CD1c-positive myeloid dendritic cell (primary cell): ENCODE results near the gene ZNF668.
A peak's percentile ranks its signal among the peaks of the same experiment; 100 is the strongest.
"Not testable (repeated sequence)": the region's sequence is repeated elsewhere in the genome, so short reads cannot be mapped to it uniquely, and the experiment has no call there.

Experiments used
- DNase-seq: peaks from one replicate; pipeline ENCODE4 v3.0.0-alpha.2; 2016; ENCODE audit errors: extremely low spot score

ZNF668 gene

GRCh38 chr16:31061126-31061812, 12.8 kb downstream of the ZNF668 start:
- DNase-seq: no peak

DNA sequence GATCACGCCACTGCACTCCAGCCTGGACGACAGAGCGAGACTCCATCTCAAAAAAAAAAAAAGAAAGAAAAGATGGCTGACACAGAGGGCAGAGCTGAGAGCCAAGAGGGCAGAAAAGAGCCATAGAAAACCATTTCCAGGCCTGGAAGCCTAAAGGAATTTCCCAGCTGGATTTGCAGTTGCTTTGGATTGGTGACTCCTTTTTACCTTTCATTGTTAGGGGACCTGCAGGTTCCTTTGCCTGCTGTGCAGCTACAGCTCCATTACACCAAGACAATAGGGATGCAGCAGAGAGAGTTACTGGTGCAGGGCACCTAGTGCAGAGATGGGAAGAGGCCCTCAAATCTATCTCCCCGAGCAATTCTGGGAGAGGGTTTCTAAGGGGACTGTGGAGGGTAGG, 18.4 kb downstream of the ZNF668 start:
- no peak for DNase-seq

- peak; percentile 83 for DNase-seq
These were observed 21.9 kb downstream of the ZNF668 start for GRCh38 chr16:31052114-31052513.

DNA sequence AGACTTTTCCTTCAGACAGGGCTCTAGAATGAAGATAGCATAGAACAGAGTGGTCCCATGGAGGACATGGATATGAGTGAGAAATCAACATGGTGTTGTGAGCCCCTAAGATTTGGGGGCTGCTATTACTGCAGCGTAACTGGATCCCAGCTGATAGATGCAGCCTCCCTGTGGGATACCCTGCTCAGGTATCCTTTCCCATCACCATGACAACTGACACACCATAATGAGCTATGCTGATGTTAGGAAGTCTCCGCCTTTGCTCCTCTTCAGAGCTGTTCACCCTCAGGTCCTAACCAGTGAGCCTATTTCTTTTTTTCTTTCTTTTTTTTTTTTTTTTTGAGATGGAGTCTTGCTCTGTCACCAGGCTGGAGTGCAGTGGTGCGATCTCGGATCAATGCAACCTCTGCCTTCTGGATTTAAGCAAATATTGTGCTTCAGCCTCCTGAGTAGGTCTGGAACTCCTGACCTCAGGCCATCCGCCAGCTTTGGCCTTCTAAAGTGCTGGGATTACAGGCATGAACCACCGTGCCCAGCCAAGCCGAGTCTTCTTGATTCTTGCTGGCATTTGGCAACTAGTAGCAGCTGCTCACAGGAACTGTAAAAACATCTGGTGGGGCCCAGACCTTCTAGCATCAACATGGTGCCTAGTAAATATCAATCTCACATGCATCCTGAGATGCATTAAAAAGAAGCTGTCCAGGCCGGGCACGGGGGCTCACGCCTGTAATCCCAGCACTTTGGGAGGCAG, 23.6 kb downstream of the ZNF668 start:
- DNase-seq: no peak

- no peak for DNase-seq
These were observed 30.1 kb downstream of the ZNF668 start for GRCh38 chr16:31043898-31044481.

DNA sequence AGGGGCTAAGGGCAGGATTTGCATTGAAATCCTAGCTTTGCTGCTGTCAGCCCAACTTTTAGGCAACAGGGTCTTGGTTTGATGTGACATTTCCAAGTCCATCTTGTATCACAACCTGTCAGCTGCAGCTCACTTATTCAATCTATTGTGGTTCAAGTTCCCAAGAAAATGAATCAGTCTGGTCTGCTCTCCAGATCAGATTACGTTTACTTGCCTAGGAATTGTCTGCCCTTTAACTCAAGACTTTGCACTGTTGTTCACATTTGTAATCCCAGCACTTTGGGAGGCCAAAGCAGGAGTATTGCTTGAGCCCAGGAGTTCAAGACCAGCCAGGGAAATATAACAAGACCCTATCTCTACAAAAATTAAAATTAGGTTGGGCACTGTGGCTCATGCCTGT, 30.7 kb downstream of the ZNF668 start:
- no peak for DNase-seq

- no peak for DNase-seq
These were observed 31.2 kb downstream of the ZNF668 start for GRCh38 chr16:31042866-31043265.

GRCh38 chr16:31038993-31039392, 35.0 kb downstream of the ZNF668 start:
- DNase-seq: no peak

DNA sequence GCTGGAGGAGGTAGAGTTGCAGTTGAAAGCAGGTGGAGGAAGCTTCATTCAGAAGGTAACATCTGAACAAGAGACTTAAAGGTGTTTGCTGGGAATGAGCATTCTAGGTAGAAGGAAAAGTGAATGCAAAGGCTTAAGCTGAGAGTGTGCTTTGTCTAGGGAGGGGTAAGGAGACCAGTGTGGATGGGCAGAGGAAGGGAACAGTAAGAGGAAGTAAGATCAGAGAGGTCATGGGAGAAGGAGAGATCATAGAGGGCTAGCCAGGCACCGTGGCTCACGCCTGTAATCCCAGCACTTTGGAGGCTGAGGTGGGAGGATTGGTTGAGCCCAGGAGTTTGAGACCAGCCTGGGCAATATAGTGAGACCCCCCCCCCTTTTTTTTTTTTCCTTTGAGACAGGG, 37.3 kb downstream of the ZNF668 start:
- DNase-seq: peak; percentile 33

- DNase-seq: peak; percentile 91
These were observed 40.1 kb downstream of the ZNF668 start for GRCh38 chr16:31033709-31034492.

GRCh38 chr16:31032736-31033708, 41.0 kb downstream of the ZNF668 start, which contains the start of gene STX4:
Gene STX4 (plus strand): TSS chr16:31033558. CDS start chr16:31033806, 248 bp downstream.
- DNase-seq: peak; percentile 100

GRCh38 chr16:31031276-31031675, 42.8 kb downstream of the ZNF668 start:
- no peak for DNase-seq

DNA sequence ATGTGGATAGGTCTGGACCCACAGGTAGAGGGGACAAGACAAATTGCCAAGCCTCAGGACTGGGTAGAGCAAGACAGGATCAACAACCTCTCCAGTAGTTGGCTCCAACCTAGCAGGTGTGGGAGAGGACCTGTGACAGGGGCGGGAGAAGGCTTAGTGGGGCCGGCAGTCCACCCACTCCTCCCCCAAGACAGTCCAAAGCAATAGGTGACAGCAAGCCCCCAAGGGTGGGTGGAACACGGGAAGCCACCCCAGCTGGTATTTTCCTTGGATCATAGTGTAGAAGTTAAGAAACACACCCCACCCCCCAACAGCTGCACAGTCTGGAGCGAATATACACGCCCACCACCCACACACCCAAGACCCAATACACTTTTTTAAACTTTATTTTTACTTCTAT, 44.8 kb downstream of the ZNF668 start:
- DNase-seq: no peak

DNA sequence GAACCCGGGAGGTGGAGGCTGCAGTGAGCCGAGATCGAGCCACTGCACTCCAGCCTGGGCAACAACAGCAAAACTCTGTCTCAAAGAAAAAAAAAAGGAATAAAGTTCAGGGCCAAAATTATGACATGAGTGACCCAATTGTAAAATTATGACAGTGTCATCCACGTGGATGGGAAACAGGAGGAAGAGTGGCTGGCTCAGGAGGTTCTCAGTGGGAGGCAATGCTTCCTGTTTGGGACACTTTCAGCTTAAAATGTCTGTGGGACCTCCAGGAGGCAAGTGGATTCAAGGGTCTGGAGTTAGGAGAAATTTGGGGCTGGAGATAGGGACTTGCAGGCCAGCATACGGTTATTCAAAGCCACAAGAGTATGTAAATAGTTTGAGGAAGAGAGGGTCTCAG, 48.7 kb downstream of the ZNF668 start:
- DNase-seq: peak; percentile 85

- no peak for DNase-seq
These were observed 50.3 kb downstream of the ZNF668 start for GRCh38 chr16:31023627-31024226.

DNA sequence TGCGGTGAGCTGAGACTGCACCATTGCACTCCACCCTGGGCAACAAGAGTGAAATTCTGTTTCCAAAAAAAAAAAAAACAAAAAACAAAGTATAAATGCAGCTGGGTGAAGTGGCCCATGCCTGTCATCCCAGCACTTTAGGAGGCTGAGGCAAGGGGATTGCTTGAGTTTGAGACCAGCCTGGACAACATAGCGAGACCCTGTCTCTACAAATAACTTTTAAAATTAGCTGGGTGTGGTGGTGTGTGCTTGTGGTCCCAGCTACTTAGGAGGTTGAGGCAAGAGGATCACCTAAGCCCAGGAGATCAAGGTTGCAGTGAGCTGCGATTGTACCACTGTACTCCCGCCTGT, 50.8 kb downstream of the ZNF668 start:
- DNase-seq: no peak

DNA sequence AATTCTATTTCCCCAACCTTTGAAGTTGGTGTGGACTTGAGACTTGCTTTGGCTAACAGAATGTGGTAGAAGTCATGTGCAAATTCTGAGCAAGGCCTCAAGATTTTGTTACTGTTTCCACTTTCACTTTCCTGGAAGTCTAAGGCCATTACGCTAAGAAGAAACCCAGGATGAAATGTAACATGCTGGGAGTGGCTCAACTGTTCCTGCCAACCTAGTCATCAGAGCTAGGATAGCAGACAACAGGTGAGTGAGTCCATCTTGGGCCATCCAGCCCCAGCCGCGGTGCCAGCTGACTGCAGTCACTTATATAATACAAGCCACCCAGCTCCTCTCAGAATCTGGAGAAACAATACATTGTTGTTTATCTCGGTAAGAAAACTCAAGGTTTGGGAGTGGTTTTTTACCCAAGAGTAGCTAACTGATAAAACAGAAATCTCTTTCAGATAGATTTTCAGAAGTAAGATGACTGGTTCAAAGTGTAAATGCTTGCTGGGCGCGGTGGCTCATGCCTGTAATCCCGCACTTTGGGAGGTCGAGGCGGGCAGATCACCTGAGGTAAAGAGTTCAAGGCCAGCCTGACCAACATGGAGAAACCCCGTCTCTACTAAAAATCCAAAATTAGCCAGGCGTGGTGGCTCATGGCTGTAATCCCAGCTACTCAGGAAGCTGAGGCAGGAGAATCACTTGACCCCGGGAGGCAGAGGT, 51.3 kb downstream of the ZNF668 start:
- no peak for DNase-seq

DNA sequence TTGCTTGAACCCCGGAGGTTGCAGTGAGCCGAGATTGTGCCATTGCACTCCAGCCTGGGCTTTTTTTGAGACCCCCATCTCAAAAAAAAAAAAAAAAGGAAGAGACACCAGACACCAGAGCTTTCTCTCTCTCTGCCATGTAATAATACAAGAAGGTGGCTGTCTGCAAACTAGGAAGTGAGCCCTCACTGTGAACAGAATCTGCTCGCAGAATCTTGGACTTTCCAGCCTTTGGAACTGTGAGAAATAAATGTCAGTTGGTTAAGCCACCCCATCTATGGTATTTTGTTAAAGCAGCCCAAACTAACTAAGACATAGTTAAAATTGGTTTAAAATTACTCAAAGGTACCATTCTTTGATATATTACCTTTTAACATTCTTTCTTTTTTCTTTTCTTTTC, 53.5 kb downstream of the ZNF668 start:
- DNase-seq: no peak

- DNase-seq: not testable (repeated sequence)
These were observed 56.3 kb downstream of the ZNF668 start for GRCh38 chr16:31017756-31018155.

- DNase-seq: no peak
These were observed 58.0 kb downstream of the ZNF668 start for GRCh38 chr16:31016018-31016417.
